HepG2 (cell line): ENCODE measurements around the gene BFSP1. TPM values are rescaled to one million over a fixed set of nuclear protein-coding genes. Genes with fewer than 3 reads are reported as not detected.

Experiments
- ATF1 ChIP-seq: IDR thresholded peaks from 2 replicates; pipeline ENCODE4 v1.6.1; 2016; ENCODE audit warnings: mild to moderate bottlenecking, control low read depth
- CAMTA2 ChIP-seq: sonication (generic); formaldehyde crosslinking; IDR thresholded peaks from 2 replicates; pipeline ENCODE4 v1.4.0; 2020; ENCODE audit warnings: mild to moderate bottlenecking, missing genetic modification reagents, borderline replicate concordance
- CCDC6 ChIP-seq: sonication (generic); formaldehyde crosslinking; IDR thresholded peaks from 2 replicates; pipeline ENCODE4 v1.8.1; 2022; ENCODE audit warnings: mild to moderate bottlenecking, missing genetic modification reagents, moderate library complexity
- ELF1 ChIP-seq: sonication (generic); formaldehyde crosslinking; IDR thresholded peaks from 2 replicates; pipeline ENCODE4 v1.4.0; 2020; ENCODE audit warnings: missing genetic modification reagents
- FOSL2 ChIP-seq: sonication (generic); formaldehyde crosslinking; IDR thresholded peaks from 2 replicates; pipeline ENCODE4 v1.4.0; 2020; ENCODE audit warnings: missing genetic modification reagents
- FOXA3 ChIP-seq: IDR thresholded peaks from 2 replicates; pipeline ENCODE4 v1.6.1; 2016; ENCODE audit warnings: missing genetic modification reagents, missing compliant biosample characterization
- FOXK1 ChIP-seq: sonication (generic); formaldehyde crosslinking; IDR thresholded peaks from 2 replicates; pipeline ENCODE4 v1.4.0; 2020; ENCODE audit warnings: low read depth, missing genetic modification reagents, borderline replicate concordance
- GTF2F1 ChIP-seq: fragments of 150-350 bp; IDR thresholded peaks from 2 replicates; pipeline ENCODE4 v1.6.1; 2014; ENCODE audit warnings: low read length
- HOXA3 ChIP-seq: sonication (generic); formaldehyde crosslinking; IDR thresholded peaks from 2 replicates; pipeline ENCODE4 v1.5.0; 2020; ENCODE audit warnings: missing genetic modification reagents
- KLF16 ChIP-seq, 2 experiments: sonication (generic) in 1 of 2; formaldehyde crosslinking in 1 of 2; IDR thresholded peaks; 2 replicates each; pipeline versions ENCODE4 v1.6.1 to v1.8.0; 2016 to 2023; ENCODE audit warnings: missing genetic modification reagents in 2 of 2, missing compliant biosample characterization in 1 of 2
- MAFF ChIP-seq: IDR thresholded peaks from 2 replicates; pipeline ENCODE4 v1.6.1; 2011; ENCODE audit warnings: low read depth, low read length, improper control_type of control experiment
- MLLT10 ChIP-seq: sonication (generic); formaldehyde crosslinking; IDR thresholded peaks from 2 replicates; pipeline ENCODE4 v1.4.0; 2020; ENCODE audit warnings: missing genetic modification reagents
- NCOA5 ChIP-seq: sonication (generic); formaldehyde crosslinking; IDR thresholded peaks from 2 replicates; pipeline ENCODE4 v1.4.0; 2020; ENCODE audit warnings: missing genetic modification reagents
- NR2F6 ChIP-seq, 2 experiments: IDR thresholded peaks; 2 replicates each; pipeline ENCODE4 v1.6.1; 2016; ENCODE audit warnings: antibody characterized with exemption in 1 of 2, mild to moderate bottlenecking in 1 of 2
- RARA ChIP-seq: IDR thresholded peaks from 2 replicates; pipeline ENCODE4 v1.6.1; 2016; ENCODE audit warnings: missing genetic modification reagents, missing compliant biosample characterization
- RFXANK ChIP-seq: IDR thresholded peaks from 2 replicates; pipeline ENCODE4 v1.6.1; 2016
- ZNF510 ChIP-seq: sonication (generic); formaldehyde crosslinking; IDR thresholded peaks from 2 replicates; pipeline ENCODE4 v1.4.0; 2020; ENCODE audit warnings: low read depth, mild to moderate bottlenecking, missing genetic modification reagents
- ZNF589 ChIP-seq: sonication (generic); formaldehyde crosslinking; conservative IDR thresholded peaks from 2 replicates; pipeline ENCODE4 v1.8.0; 2022; ENCODE audit warnings: mild to moderate bottlenecking, moderate library complexity, missing genetic modification reagents
- ZNF605 ChIP-seq: sonication (generic); formaldehyde crosslinking; IDR thresholded peaks from 2 replicates; pipeline ENCODE4 v1.8.0; 2022; ENCODE audit warnings: mild to moderate bottlenecking, missing genetic modification reagents
- ZNF674 ChIP-seq: sonication (generic); formaldehyde crosslinking; IDR thresholded peaks from 2 replicates; pipeline ENCODE4 v1.5.0; 2020; ENCODE audit warnings: low read depth, mild to moderate bottlenecking, missing genetic modification reagents
- polyA plus RNA-seq, 8 experiments: library from polyadenylated mRNA; depleted of rRNA in 3 of 8; stranded (reverse) in 7 of 8; unstranded in 1 of 8; fragments of >200 nt; fragmentation: Illumina TruSeq in 4 of 8; extraction: Trizol in 4 of 8; gene quantifications; 2 replicates each; pipeline versions ENCODE4 v1.2.1 to v1.2.3, GENCODE V29; 2011 to 2016; ENCODE audit warnings: low read depth in 4 of 8, missing spikeins in 1 of 8, mixed read lengths in 1 of 8; ENCODE audit not compliant: insufficient read depth in 1 of 8
- total RNA-seq, 5 experiments: library from RNA; depleted of rRNA; stranded (reverse); fragments of >200 nt; fragmentation: Illumina TruSeq; extraction: Trizol; gene quantifications; 2 replicates each; pipeline ENCODE4 v1.2.3, GENCODE V29; 2016; ENCODE audit warnings: low read depth in 1 of 5
- TF ChIP-seq, protein P1 (sequence below): sonication (generic); formaldehyde crosslinking; conservative IDR thresholded peaks from 2 replicates; pipeline ENCODE4 v1.4.0; 2020; ENCODE audit warnings: mild to moderate bottlenecking, missing genetic modification reagents, moderate library complexity
- TF ChIP-seq, protein P2 (sequence below): sonication (generic); IDR thresholded peaks from 2 replicates; pipeline ENCODE4 v1.6.1; 2016; ENCODE audit warnings: low read depth, borderline replicate concordance
- TF ChIP-seq, protein P3 (sequence below): sonication (generic); formaldehyde crosslinking; IDR thresholded peaks from 2 replicates; pipeline ENCODE4 v1.5.1; 2020; ENCODE audit warnings: missing genetic modification reagents, mild to moderate bottlenecking, borderline replicate concordance

The BFSP1 gene
- total and polyA plus RNA-seq, 2 of the 13 experiments (the other 11 are each of a cell fraction or from before 2014, with no cell fraction given): 0.22 to 0.26 TPM

DNA sequence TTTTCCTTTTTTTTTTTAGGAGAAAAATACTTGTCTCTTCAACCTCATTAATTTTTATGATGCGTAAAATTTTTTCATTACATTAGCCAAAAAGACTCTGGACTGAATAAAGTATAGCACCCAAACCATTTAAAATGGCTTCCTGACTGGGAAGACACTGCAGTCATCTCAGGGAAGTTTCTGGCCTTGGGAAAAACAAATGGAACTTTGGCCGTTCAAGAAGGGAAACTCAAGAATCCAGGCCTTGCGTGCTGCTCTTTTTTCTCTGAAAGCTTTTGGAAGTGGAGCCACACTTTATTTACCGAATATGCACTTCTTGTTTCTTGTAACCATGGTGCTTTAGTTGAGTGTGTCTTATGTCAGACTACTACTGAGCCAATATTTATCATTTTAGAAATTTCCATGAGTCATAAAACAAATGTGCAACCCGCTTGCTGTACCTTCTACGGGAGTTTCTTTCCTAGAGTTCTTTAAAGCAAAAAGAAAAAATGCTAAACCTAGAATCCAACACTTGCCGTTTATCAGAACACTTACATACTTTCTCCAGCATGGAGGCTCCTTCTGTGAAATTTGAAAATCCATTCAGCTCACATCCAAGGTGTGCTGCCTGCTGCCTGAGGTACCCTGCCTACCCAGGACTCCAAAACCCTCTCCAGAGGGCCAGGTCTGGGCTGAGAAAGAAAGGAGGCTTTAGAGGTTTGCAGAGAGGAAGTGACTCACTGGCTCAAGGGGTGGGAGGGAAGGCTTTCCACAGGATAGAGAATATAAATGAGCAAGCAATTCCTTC lies 27.2 kb upstream of the BFSP1 start (continued):
- TF ChIP-seq RARA (CRISPR knock-in tag) (no peak; the same call in 1 of the 2 replicates), ZNF510 (no peak), ZNF589 (CRISPR knock-in tag) (no peak), FOXA3 (CRISPR knock-in tag) (peak; percentile 48), MLLT10 (no peak), MAFF (peak; percentile 62), FOXK1 (CRISPR knock-in tag) (0 out of 2 replicates have a peak, but pooled peaks have one; percentile 12), ZNF674 (CRISPR knock-in tag) (no peak), RFXANK (CRISPR knock-in tag) (no peak), NR2F6 (IDR thresholded peaks at IDR 0.05) (no peak), NR2F6 (CRISPR knock-in tag; IDR thresholded peaks at IDR 0.05) (no peak), HOXA3 (CRISPR knock-in tag) (no peak), CAMTA2 (CRISPR knock-in tag) (no peak), ZNF605 (CRISPR knock-in tag) (no peak), CCDC6 (CRISPR knock-in tag) (no peak), ELF1 (CRISPR knock-in tag) (no peak), GTF2F1 (no peak), ATF1 (CRISPR knock-in tag) (no peak), FOSL2 (CRISPR knock-in tag) (peak; percentile 94), KLF16 (CRISPR knock-in tag; IDR thresholded peaks at IDR 0.05) (no peak), NCOA5 (no peak)
- TF ChIP-seq, protein P1, sequence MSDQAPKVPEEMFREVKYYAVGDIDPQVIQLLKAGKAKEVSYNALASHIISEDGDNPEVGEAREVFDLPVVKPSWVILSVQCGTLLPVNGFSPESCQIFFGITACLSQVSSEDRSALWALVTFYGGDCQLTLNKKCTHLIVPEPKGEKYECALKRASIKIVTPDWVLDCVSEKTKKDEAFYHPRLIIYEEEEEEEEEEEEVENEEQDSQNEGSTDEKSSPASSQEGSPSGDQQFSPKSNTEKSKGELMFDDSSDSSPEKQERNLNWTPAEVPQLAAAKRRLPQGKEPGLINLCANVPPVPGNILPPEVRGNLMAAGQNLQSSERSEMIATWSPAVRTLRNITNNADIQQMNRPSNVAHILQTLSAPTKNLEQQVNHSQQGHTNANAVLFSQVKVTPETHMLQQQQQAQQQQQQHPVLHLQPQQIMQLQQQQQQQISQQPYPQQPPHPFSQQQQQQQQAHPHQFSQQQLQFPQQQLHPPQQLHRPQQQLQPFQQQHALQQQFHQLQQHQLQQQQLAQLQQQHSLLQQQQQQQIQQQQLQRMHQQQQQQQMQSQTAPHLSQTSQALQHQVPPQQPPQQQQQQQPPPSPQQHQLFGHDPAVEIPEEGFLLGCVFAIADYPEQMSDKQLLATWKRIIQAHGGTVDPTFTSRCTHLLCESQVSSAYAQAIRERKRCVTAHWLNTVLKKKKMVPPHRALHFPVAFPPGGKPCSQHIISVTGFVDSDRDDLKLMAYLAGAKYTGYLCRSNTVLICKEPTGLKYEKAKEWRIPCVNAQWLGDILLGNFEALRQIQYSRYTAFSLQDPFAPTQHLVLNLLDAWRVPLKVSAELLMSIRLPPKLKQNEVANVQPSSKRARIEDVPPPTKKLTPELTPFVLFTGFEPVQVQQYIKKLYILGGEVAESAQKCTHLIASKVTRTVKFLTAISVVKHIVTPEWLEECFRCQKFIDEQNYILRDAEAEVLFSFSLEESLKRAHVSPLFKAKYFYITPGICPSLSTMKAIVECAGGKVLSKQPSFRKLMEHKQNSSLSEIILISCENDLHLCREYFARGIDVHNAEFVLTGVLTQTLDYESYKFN (CRISPR knock-in tag): no peak
- TF ChIP-seq, protein P2, sequence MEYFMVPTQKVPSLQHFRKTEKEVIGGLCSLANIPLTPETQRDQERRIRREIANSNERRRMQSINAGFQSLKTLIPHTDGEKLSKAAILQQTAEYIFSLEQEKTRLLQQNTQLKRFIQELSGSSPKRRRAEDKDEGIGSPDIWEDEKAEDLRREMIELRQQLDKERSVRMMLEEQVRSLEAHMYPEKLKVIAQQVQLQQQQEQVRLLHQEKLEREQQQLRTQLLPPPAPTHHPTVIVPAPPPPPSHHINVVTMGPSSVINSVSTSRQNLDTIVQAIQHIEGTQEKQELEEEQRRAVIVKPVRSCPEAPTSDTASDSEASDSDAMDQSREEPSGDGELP: no peak
- TF ChIP-seq, protein P3, sequence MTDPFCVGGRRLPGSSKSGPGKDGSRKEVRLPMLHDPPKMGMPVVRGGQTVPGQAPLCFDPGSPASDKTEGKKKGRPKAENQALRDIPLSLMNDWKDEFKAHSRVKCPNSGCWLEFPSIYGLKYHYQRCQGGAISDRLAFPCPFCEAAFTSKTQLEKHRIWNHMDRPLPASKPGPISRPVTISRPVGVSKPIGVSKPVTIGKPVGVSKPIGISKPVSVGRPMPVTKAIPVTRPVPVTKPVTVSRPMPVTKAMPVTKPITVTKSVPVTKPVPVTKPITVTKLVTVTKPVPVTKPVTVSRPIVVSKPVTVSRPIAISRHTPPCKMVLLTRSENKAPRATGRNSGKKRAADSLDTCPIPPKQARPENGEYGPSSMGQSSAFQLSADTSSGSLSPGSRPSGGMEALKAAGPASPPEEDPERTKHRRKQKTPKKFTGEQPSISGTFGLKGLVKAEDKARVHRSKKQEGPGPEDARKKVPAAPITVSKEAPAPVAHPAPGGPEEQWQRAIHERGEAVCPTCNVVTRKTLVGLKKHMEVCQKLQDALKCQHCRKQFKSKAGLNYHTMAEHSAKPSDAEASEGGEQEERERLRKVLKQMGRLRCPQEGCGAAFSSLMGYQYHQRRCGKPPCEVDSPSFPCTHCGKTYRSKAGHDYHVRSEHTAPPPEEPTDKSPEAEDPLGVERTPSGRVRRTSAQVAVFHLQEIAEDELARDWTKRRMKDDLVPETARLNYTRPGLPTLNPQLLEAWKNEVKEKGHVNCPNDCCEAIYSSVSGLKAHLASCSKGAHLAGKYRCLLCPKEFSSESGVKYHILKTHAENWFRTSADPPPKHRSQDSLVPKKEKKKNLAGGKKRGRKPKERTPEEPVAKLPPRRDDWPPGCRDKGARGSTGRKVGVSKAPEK (CRISPR knock-in tag): no peak
